ENCODE data around the gene UNG. TPM values are rescaled to one million over a fixed set of nuclear protein-coding genes. Genes with fewer than 3 reads are reported as not detected.

The UNG gene
- polyA plus RNA-seq, 1 of the 3 experiments (the other 2 are of a cell fraction), result 33.2 TPM

GRCh38 chr12:109113661-109114321, 16.4 kb downstream of the UNG start:
- Histone ChIP-seq H3K9me2 (no peaks in the 10 kb centered on the region), H3K4me3 (ENCODE audit: low read depth in 2 of 2, low read length in 1 of 2) (no peak overlapping the region), H3K79me2 (ENCODE audit: insufficient read depth) (no peaks in the 10 kb centered on the region), H3K27me3 (ENCODE audit: insufficient read depth) (no peaks in the 10 kb centered on the region), H4K20me1 (ENCODE audit: insufficient read depth) (no peaks in the 10 kb centered on the region), H3K9ac (no peak overlapping the region), H3K4me2 (no peak overlapping the region), H3K4me1 (ENCODE audit: control insufficient read depth in 1 of 2, insufficient read depth in 2 of 2, low read depth in 1 of 2, low read length in 1 of 2) (peaks cover 9 to 25% of the 10 kb centered on the region in 2 experiments), H3K36me3 (replicated peaks in 1 of 2; ENCODE audit: control insufficient read depth in 1 of 2, insufficient read depth in 2 of 2, low read length in 1 of 2) (peaks cover 0 to 9% of the 10 kb centered on the region in 2 experiments), H3F3A (replicated peaks; ENCODE audit: insufficient read depth) (peaks cover 20% of the 10 kb centered on the region), H3K27ac (ENCODE audit: low read depth in 2 of 2, low read length in 1 of 2) (no peak overlapping the region), H3K9me3 (no peaks in the 10 kb centered on the region), H2AFZ (ENCODE audit: low read depth) (no peak overlapping the region)
- WGBS (ENCODE audit: low lambda C conversion rate), result 97% methylated on average over 5 of the region's 5 CpGs
- ChIA-PET CTCF (interaction anchor here (1.8 to 9.1 kb wide), 6 partner anchors 8 to 277 kb away, joined by 7 to 86 read pairs (median 28); no protein-coding TSS in a partner anchor), POLR2A (no interaction called here)
- TF ChIP-seq ELF1 (IDR thresholded peaks at IDR 0.05) (no peak), FOXM1 (IDR thresholded peaks at IDR 0.05; ENCODE audit: low read depth) (no peak), POLR2AphosphoS5 (IDR thresholded peaks at IDR 0.05; ENCODE audit: low read depth, low read length) (no peak), RXRA (IDR thresholded peaks at IDR 0.05; ENCODE audit: borderline replicate concordance, low read depth) (no peak), IRF3 (IDR thresholded peaks at IDR 0.05; ENCODE audit: low read depth, low read length) (no peak), SIN3A (IDR thresholded peaks at IDR 0.05; ENCODE audit: borderline replicate concordance, low read depth, low read length) (no peak), REST (IDR thresholded peaks at IDR 0.05; ENCODE audit: low read depth, low read length) (no peak), SMC3 (IDR thresholded peaks at IDR 0.05; ENCODE audit: low read depth, low read length) (no peak), RCOR1 (IDR thresholded peaks at IDR 0.05; ENCODE audit: low read length) (no peak), YY1 (IDR thresholded peaks at IDR 0.05; ENCODE audit: low read depth) (no peak), JUND (IDR thresholded peaks at IDR 0.05) (no peak), TEAD4 (IDR thresholded peaks at IDR 0.05; ENCODE audit: borderline replicate concordance, insufficient read depth) (no peak)
- DNase-seq, result no peak

GRCh38 chr12:109114644-109115043, 17.2 kb downstream of the UNG start:
- no peak overlapping the region for H3K9ac ChIP-seq
- H3K4me3 ChIP-seq (ENCODE audit: low read depth in 2 of 2, low read length in 1 of 2), result no peak overlapping the region
- no peak overlapping the region for H3K27ac ChIP-seq (ENCODE audit: low read depth in 2 of 2, low read length in 1 of 2)
- no peaks in the 10 kb centered on the region for H3K9me2 ChIP-seq
- H3F3A ChIP-seq (replicated peaks; ENCODE audit: insufficient read depth), result peaks cover 20% of the 10 kb centered on the region
- DNase-seq, result no peak
- H3K4me2 ChIP-seq, result no peak overlapping the region
- no peaks in the 10 kb centered on the region for H4K20me1 ChIP-seq (ENCODE audit: insufficient read depth)
- no peaks in the 10 kb centered on the region for H3K9me3 ChIP-seq
- H2AFZ ChIP-seq (ENCODE audit: low read depth), result no peak overlapping the region
- peaks cover 9 to 25% of the 10 kb centered on the region in 2 experiments for H3K4me1 ChIP-seq (ENCODE audit: control insufficient read depth in 1 of 2, insufficient read depth in 2 of 2, low read depth in 1 of 2, low read length in 1 of 2)
- no peaks in the 10 kb centered on the region for H3K79me2 ChIP-seq (ENCODE audit: insufficient read depth)
- POLR2A ChIA-PET, result no interaction called here
- no peaks in the 10 kb centered on the region for H3K27me3 ChIP-seq (ENCODE audit: insufficient read depth)
- H3K36me3 ChIP-seq (replicated peaks in 1 of 2; ENCODE audit: control insufficient read depth in 1 of 2, insufficient read depth in 2 of 2, low read length in 1 of 2), result peaks cover 0 to 5% of the 10 kb centered on the region in 2 experiments
- CTCF ChIA-PET, result interaction anchor here (2.2 to 9.1 kb wide), 3 partner anchors 149 to 276 kb away, joined by 7 to 86 read pairs (median 11); no protein-coding TSS in a partner anchor
- WGBS (ENCODE audit: low lambda C conversion rate), result 84% methylated on average over 2 of the region's 2 CpGs
- no peak for TF ChIP-seq TAF1 (IDR thresholded peaks at IDR 0.05; ENCODE audit: borderline replicate concordance, low read depth, low read length)
- TF ChIP-seq REST (IDR thresholded peaks at IDR 0.05; ENCODE audit: low read depth, low read length), result no peak
- no peak for TF ChIP-seq SMC3 (IDR thresholded peaks at IDR 0.05; ENCODE audit: low read depth, low read length)
- no peak for TF ChIP-seq RXRA (IDR thresholded peaks at IDR 0.05; ENCODE audit: borderline replicate concordance, low read depth)
- no peak for TF ChIP-seq EZH2phosphoT487 (IDR thresholded peaks at IDR 0.05; ENCODE audit: borderline replicate concordance, low read depth)
- TF ChIP-seq TCF12 (IDR thresholded peaks at IDR 0.05), result no peak
- no peak for TF ChIP-seq USF2 (IDR thresholded peaks at IDR 0.05; ENCODE audit: borderline replicate concordance, low read depth, low read length)
- no peak for TF ChIP-seq NFIC (IDR thresholded peaks at IDR 0.05; ENCODE audit: borderline replicate concordance)

Measured in SK-N-SH (cell line).